Left hindlimb (tissue), 1 donor: Measurements from ENCODE around the gene NALCN.

Experiments
- DNase-seq: peaks from one replicate; pipeline ENCODE4 v3.0.0-alpha.2; 2018

Gene NALCN

DNA sequence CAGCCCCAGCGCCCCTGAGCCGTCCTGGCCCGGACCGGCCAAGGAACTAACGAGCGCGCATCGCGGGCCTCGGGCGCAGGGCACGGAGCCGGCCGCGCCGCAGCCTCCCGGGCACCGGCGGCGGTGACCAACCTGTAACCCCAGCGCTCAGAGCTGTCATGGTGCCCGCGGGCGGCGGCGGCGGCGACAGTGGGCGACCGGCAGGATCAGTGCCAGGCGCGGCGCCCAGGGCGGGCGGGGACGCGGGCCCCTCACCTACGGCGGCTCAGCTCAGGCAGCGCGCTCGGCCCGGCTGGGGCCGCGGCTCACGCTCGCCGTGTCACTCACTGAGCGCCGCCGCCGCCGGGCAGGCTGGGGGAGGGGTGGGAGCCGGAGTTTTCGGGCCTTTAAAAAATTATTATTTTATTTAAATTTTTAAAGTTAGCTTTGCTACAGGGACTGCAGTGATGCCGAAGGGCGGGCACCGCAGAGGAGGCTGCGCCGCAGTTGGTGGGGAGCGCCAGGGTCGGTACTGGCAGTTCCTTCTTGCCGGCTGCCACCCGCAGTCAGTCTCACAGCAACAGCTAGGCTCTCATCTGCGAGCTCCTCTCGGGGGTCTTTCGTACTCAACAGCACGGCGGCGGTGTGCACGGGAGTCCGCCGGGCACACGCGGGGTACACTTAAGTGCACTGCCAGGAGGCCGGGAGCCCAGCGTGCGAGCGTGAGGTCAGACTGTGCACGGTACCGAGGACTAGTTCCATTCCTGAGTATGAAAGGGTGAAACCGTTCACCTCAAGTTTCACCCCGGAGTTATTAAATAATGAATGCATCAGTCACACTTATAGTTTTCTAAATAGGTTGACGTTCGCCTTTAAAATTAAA is at the start of gene NALCN:
TSS of gene NALCN (minus strand) at position 328 of the 862 bp plus-strand sequence. CDS start 17,382 bp downstream, outside the sequence.
- DNase-seq, result peak; percentile 45

DNA sequence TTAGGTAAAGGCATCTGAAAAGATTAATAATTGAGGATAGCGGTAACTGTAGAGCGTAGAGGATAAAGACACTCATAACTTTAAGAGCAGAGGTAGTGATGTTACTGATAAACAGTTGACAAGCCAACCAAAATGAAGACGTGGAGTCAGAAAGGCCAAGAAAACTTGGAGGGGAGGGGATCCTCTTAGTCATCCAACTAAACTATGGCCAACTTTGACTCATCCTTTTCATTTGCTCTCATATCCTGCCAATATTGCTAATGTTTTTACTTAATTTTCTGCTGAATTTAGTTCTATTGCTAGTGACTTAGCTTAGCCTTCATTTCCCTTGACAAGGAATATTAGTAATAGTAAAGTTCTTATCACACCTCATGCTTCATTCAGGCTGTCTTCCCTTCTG is 49.6 kb upstream of the NALCN start:
- DNase-seq, result no peak

GRCh38 chr13:101457176-101457575 is 40.9 kb upstream of the NALCN start:
- no peak for DNase-seq

DNA sequence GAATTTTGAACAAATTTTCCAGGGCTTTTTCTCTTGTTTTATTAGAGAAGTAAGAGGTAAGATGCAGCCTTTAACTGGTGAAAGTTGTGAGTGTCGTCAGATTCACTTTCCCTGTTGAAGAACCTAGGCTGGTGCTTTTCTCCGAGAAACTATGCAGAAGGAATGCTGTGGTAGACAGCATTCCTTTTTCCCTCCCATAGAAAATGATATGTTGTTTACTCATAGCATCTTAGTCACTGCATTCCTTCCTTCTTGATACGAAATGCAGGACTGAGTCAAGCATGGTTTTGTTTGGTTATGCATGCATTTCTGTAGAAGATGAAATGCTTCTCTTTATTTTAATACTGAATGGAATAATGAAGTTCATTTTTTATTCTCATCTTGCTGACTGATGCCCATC is 39.6 kb upstream of the NALCN start:
- no peak for DNase-seq

DNA sequence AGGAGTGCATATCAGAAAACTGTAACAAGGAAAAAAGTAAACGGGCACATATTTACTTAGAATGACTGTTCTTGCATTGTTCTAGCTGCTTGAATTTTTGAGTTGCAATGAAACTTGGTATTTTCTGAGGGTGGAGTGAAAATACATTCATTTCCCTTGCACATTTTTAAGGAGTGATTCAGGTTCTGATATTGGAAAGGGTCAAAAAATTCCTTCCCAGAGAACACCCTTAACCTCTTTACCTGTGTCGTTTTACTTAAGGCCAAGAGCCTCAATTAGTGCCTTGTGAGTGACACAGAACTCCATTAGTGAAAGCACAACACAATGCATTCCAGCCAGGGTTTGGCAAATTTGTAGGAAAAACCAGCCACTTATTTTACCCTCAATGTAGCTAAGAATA is 38.5 kb upstream of the NALCN start:
- no peak for DNase-seq

DNA sequence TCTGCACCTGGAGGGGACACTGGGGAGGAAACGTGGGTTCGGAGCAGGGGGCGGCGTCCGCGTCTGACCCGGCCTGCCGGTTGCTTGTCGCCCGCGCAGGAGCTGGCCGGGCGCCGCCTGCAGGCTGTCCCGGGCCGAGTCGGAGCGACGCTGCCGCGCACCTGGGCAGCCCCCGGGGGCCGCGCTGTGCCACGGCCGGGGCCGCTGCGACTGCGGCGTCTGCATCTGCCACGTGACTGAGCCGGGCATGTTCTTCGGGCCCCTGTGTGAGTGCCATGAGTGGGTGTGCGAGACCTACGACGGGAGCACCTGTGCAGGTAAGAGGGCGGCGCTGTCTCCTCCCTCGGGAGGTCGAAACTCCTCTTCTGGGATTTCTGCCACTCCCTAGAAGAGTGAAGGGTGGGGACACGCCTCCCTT is 37.5 kb upstream of the NALCN start:
- no peak for DNase-seq

GRCh38 chr13:101452519-101453485 is 36.5 kb upstream of the NALCN start, which contains the start of gene ITGBL1:
Gene ITGBL1 (plus strand): TSS chr13:101452675. CDS start chr13:101452834, 159 bp downstream.
- DNase-seq, result peak; percentile 50

DNA sequence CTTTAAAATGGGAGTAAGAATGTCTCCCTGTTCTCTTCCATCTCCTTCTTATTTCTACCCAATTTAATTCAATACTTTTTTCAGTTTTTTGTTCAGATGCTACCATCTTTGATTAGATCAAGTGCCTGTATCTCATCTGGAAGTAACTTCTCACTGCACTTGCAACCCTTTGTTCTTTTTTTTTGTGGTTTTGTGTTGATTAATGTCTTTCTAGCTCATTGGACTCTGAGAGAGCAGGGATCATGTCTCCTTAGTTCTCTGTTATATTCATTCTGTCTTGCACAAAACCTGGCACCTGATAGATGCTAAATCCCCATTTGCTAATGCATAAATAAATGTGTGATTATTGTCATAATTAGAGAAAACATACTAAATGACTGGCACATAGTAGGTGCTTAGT is 35.3 kb upstream of the NALCN start:
- no peak for DNase-seq

GRCh38 chr13:101450749-101451130 is 34.4 kb upstream of the NALCN start:
- DNase-seq, result no peak

GRCh38 chr13:101449790-101450748 is 33.8 kb upstream of the NALCN start:
- DNase-seq, result no peak

- DNase-seq, result no peak
Measured at GRCh38 chr13:101447852-101448251, 31.5 kb upstream of the NALCN start.

DNA sequence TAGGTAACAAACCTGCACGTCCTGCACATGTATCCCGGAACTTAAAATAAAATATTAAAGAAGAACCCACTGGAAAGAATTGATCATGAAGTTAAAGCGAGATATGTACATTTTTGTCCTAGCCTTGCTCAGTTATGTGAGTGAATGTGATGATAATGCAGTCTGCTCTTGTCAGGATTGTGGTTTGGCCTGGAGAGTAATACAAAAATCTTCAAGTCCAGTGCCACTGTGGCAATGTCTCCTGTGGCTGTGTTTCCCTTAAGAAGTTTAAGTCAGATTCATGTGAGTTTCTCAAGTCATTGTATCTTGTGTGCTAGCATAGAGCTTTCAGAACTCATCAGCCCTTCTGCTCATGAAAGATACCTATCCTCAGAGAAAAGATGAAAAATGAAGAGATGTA is 18.2 kb upstream of the NALCN start:
- DNase-seq, result no peak

GRCh38 chr13:101433895-101434294 is 17.6 kb upstream of the NALCN start:
- DNase-seq, result no peak

- no peak for DNase-seq
Measured at GRCh38 chr13:101429733-101430132, 13.4 kb upstream of the NALCN start.

- no peak for DNase-seq
Measured at GRCh38 chr13:101425623-101426022, 9.3 kb upstream of the NALCN start.

- DNase-seq, result no peak
Measured at GRCh38 chr13:101425156-101425471, 8.8 kb upstream of the NALCN start.

GRCh38 chr13:101424381-101425155 is 8.3 kb upstream of the NALCN start:
- no peak for DNase-seq

GRCh38 chr13:101423872-101424271 is 7.6 kb upstream of the NALCN start:
- DNase-seq, result no peak

DNA sequence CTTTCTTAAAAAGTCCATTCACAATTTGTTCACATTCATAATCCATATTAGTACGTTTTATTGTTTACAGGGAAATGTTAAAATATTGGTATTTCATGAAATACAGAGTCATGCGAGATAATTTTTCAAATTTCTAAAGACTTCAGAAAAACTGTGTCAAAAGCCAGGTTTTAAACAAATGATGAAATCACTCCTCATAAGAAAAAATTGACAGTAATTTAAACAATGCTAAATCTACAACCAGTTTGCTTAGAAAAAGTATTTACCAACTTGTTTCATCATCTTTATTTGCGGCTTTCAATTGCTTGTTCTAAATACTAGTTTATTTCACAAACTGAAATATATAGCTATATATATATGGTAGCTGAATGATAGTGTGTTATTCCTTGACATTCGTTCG is 1.2 kb upstream of the NALCN start:
- no peak for DNase-seq

DNA sequence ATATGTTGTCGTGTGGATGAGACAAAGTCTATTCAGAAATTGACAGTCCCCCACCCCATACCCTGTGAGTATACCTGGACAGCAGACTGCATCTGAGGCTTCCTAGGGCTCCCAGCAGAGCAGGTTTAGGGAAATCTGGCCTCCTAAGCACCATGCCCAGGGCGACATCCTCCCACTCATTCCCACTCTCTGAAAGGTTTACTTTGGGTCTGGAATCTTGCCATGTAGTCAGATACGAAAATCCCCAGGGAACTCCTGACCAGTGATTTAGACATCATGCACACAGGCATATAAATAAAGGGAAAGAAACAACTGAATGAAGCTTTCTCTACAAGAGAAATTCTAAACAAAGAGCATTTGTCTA is 717 bp upstream of the NALCN start:
- DNase-seq, result no peak

- peak; percentile 39 for DNase-seq
Measured at GRCh38 chr13:101415358-101416174, 742 bp downstream of the NALCN start.
